ENCODE results near the gene PTP4A2. TPM values are rescaled to one million over a fixed set of nuclear protein-coding genes. Genes with fewer than 3 reads are reported as not detected.

PTP4A2 gene
- total and polyA plus RNA-seq, 2 of the 13 experiments (the other 11 are each of a cell fraction or from before 2014, with no cell fraction given): 173 to 225 TPM

- peak; percentile 75; the same call in 1 of the 2 replicates for TF ChIP-seq AFF4 (CRISPR knock-in tag; IDR thresholded peaks at IDR 0.05)
- peak; percentile 99 for TF ChIP-seq AHR (CRISPR knock-in tag; IDR thresholded peaks at IDR 0.05)
- peak; percentile 87 for TF ChIP-seq YEATS2 (CRISPR knock-in tag; IDR thresholded peaks at IDR 0.05; ENCODE audit: borderline replicate concordance)
- peak; percentile 91 for TF ChIP-seq ZNF264 (CRISPR knock-in tag; IDR thresholded peaks at IDR 0.05)
- TF ChIP-seq ZNF343 (CRISPR knock-in tag; IDR thresholded peaks at IDR 0.05): peak; percentile 97
- no peak for TF ChIP-seq EHMT2 (IDR thresholded peaks at IDR 0.05; ENCODE audit: borderline replicate concordance, low read depth, low read length)
- TF ChIP-seq, protein P1, sequence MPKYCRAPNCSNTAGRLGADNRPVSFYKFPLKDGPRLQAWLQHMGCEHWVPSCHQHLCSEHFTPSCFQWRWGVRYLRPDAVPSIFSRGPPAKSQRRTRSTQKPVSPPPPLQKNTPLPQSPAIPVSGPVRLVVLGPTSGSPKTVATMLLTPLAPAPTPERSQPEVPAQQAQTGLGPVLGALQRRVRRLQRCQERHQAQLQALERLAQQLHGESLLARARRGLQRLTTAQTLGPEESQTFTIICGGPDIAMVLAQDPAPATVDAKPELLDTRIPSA (CRISPR knock-in tag; IDR thresholded peaks at IDR 0.05; ENCODE audit: borderline replicate concordance): peak; percentile 88; the same call in 1 of the 2 replicates
- TF ChIP-seq ATM (IDR thresholded peaks at IDR 0.05; ENCODE audit: borderline replicate concordance): no peak
- TF ChIP-seq ZNF773 (CRISPR knock-in tag; IDR thresholded peaks at IDR 0.05; ENCODE audit: borderline replicate concordance): peak; percentile 89; the same call in 1 of the 2 replicates
- peak; percentile 98 for TF ChIP-seq NKX3-1 (CRISPR knock-in tag; IDR thresholded peaks at IDR 0.05)
- TF ChIP-seq CTCF (CRISPR knock-in tag; IDR thresholded peaks at IDR 0.05): peak; percentile 40; the same call in 1 of the 2 replicates
- TF ChIP-seq, protein P2, sequence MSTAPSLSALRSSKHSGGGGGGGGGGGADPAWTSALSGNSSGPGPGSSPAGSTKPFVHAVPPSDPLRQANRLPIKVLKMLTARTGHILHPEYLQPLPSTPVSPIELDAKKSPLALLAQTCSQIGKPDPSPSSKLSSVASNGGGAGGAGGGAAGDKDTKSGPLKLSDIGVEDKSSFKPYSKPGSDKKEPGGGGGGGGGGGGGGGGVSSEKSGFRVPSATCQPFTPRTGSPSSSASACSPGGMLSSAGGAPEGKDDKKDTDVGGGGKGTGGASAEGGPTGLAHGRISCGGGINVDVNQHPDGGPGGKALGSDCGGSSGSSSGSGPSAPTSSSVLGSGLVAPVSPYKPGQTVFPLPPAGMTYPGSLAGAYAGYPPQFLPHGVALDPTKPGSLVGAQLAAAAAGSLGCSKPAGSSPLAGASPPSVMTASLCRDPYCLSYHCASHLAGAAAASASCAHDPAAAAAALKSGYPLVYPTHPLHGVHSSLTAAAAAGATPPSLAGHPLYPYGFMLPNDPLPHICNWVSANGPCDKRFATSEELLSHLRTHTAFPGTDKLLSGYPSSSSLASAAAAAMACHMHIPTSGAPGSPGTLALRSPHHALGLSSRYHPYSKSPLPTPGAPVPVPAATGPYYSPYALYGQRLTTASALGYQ (CRISPR knock-in tag; IDR thresholded peaks at IDR 0.05): 0 out of 2 replicates have a peak, but pooled peaks have one; percentile 35
- 0 out of 2 replicates have a peak, but pooled peaks have one; percentile 86 for TF ChIP-seq ZNF570 (CRISPR knock-in tag; IDR thresholded peaks at IDR 0.05; ENCODE audit: borderline replicate concordance)
- no peak for TF ChIP-seq NBN (conservative IDR thresholded peaks at IDR 0.05)
Observed at GRCh38 chr1:31938184-31938975, at the start of gene PTP4A2 (continued).

Measured in HepG2 (cell line).